KMS-11 (cell line): ENCODE data around the gene THPO.

Experiments
- H2AFZ ChIP-seq: fragments of 200-600 bp; sonication (generic); 2 replicates; pipeline ENCODE4 v1.6.1; 2016; ENCODE audit warnings: antibody characterized with exemption, mixed run types, low read depth
- H3K27ac ChIP-seq: fragments of 200-600 bp; sonication (generic); 2 replicates; pipeline ENCODE4 v1.6.1; 2016; ENCODE audit warnings: mild to moderate bottlenecking, mixed run types
- H3K27me3 ChIP-seq: fragments of 200-600 bp; sonication (generic); 2 replicates; pipeline ENCODE4 v1.6.1; 2017; ENCODE audit warnings: mild to moderate bottlenecking, low read depth, mixed run types, moderate library complexity; ENCODE audit not compliant: insufficient read depth
- H3K36me3 ChIP-seq: fragments of 200-600 bp; sonication (generic); 2 replicates; pipeline ENCODE4 v1.6.1; 2017; ENCODE audit warnings: mild to moderate bottlenecking, mixed run types; ENCODE audit not compliant: insufficient read depth
- H3K4me1 ChIP-seq: fragments of 200-600 bp; sonication (generic); 2 replicates; pipeline ENCODE4 v1.6.1; 2016; ENCODE audit warnings: mild to moderate bottlenecking, low read depth, mixed run types; ENCODE audit not compliant: poor library complexity, severe bottlenecking
- H3K4me2 ChIP-seq: fragments of 200-600 bp; sonication (generic); 2 replicates; pipeline ENCODE4 v1.7.0; 2016; ENCODE audit warnings: mild to moderate bottlenecking, mixed run types
- H3K4me3 ChIP-seq: fragments of 200-600 bp; sonication (generic); IDR thresholded peaks from 2 replicates; pipeline ENCODE4 v1.6.1; 2017; ENCODE audit warnings: low read depth, low read length, mixed read lengths; ENCODE audit not compliant: insufficient read depth
- H3K79me2 ChIP-seq: fragments of 200-600 bp; sonication (generic); 2 replicates; pipeline ENCODE4 v1.6.1; 2016; ENCODE audit warnings: low read depth, mixed run types; ENCODE audit not compliant: insufficient read depth
- H3K9ac ChIP-seq: fragments of 200-600 bp; sonication (generic); 2 replicates; pipeline ENCODE4 v1.6.1; 2016; ENCODE audit warnings: mild to moderate bottlenecking, mixed run types
- H4K20me1 ChIP-seq: fragments of 200-600 bp; sonication (generic); 2 replicates; pipeline ENCODE4 v1.6.1; 2016; ENCODE audit warnings: mild to moderate bottlenecking, mixed run types; ENCODE audit not compliant: insufficient read depth
- CTCF ChIP-seq: fragments of 200-600 bp; sonication (generic); conservative IDR thresholded peaks from 2 replicates; pipeline ENCODE4 v1.6.1; 2017; ENCODE audit warnings: low read depth, mild to moderate bottlenecking, antibody characterized with exemption, low read length, moderate library complexity, mixed read lengths

Gene THPO

DNA sequence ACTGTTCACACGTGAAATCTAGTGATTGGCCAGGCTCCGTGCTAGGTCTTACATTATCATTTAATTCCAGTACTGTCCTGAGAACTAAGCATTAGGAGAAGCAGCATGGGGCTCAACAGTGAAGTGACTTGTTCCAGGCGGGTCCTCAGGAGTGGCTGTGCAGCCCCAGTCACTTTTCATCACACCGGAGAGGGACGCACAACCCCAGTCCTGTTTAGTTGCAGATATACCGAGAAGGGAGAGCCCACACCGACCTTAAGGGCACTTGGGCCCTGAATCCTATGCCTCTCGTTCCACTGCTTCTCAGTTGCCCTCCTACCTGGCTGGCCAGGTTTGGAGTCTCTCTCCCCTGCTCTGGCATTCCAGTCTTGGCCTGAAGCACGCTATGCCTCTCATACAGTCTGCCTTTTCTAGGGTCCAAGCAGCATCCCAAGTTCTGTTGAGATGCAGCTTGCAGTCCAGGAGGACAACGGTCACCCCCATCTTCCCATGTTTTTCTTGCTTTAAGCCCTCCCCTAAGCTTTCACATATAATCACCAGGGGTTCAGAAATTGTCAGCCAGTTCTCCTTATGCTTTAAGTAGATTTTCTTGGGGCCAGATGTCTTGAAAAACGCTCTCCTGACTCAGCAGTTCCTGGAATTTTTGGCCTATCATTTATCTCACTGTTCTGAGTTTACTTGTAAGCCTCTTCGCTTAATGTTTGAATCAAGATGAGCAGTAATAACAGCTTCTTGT lies 30.5 kb downstream of the THPO start:
- H3K79me2 ChIP-seq, result no peaks in the 10 kb centered on the region
- no peaks in the 10 kb centered on the region for H3K27me3 ChIP-seq
- no peaks in the 10 kb centered on the region for H3K36me3 ChIP-seq
- H3K4me3 ChIP-seq, result no peak overlapping the region
- no peak overlapping the region for H2AFZ ChIP-seq
- no peaks in the 10 kb centered on the region for H4K20me1 ChIP-seq
- peaks cover 13% of the 10 kb centered on the region for H3K4me1 ChIP-seq
- TF ChIP-seq CTCF, result no peak
- H3K9ac ChIP-seq, result no peak overlapping the region
- no peak overlapping the region for H3K4me2 ChIP-seq
- no peak overlapping the region for H3K27ac ChIP-seq

GRCh38 chr3:184346480-184347190 lies 31.4 kb downstream of the THPO start:
- H3K79me2 ChIP-seq, result no peaks in the 10 kb centered on the region
- H4K20me1 ChIP-seq, result no peaks in the 10 kb centered on the region
- no peaks in the 10 kb centered on the region for H3K36me3 ChIP-seq
- no peaks in the 10 kb centered on the region for H3K27me3 ChIP-seq
- H3K9ac ChIP-seq, result no peak overlapping the region
- no peak overlapping the region for H3K4me2 ChIP-seq
- peaks cover 13% of the 10 kb centered on the region for H3K4me1 ChIP-seq
- TF ChIP-seq CTCF, result no peak
- H2AFZ ChIP-seq, result no peak overlapping the region
- no peak overlapping the region for H3K27ac ChIP-seq
- no peak overlapping the region for H3K4me3 ChIP-seq

GRCh38 chr3:184345317-184346144 lies 32.5 kb downstream of the THPO start:
- Histone ChIP-seq H3K9ac (no peak overlapping the region), H3K36me3 (no peaks in the 10 kb centered on the region), H3K4me3 (no peak overlapping the region), H3K27ac (no peak overlapping the region), H3K4me2 (no peak overlapping the region), H3K27me3 (no peaks in the 10 kb centered on the region), H4K20me1 (no peaks in the 10 kb centered on the region), H2AFZ (no peak overlapping the region), H3K79me2 (no peaks in the 10 kb centered on the region), H3K4me1 (peaks cover 13% of the 10 kb centered on the region)
- TF ChIP-seq CTCF, result peak; percentile 68

DNA sequence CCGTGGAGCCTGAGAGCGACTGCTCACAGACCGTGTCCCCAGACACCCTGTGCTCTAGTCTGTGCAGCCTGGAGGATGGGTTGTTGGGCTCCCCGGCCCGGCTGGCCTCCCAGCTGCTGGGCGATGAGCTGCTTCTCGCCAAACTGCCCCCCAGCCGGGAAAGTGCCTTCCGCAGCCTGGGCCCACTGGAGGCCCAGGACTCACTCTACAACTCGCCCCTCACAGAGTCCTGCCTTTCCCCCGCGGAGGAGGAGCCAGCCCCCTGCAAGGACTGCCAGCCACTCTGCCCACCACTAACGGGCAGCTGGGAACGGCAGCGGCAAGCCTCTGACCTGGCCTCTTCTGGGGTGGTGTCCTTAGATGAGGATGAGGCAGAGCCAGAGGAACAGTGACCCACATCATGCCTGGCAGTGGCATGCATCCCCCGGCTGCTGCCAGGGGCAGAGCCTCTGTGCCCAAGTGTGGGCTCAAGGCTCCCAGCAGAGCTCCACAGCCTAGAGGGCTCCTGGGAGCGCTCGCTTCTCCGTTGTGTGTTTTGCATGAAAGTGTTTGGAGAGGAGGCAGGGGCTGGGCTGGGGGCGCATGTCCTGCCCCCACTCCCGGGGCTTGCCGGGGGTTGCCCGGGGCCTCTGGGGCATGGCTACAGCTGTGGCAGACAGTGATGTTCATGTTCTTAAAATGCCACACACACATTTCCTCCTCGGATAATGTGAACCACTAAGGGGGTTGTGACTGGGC lies 33.3 kb downstream of the THPO start:
- no peak overlapping the region for H3K4me3 ChIP-seq
- no peak overlapping the region for H3K27ac ChIP-seq

More for the DNA sequence above, 33.3 kb downstream of the THPO start:
- Histone ChIP-seq H3K9ac (no peak overlapping the region), H4K20me1 (no peaks in the 10 kb centered on the region), H3K36me3 (no peaks in the 10 kb centered on the region), H3K27me3 (no peaks in the 10 kb centered on the region), H3K79me2 (no peaks in the 10 kb centered on the region), H2AFZ (no peak overlapping the region), H3K4me2 (no peak overlapping the region), H3K4me1 (peaks cover 13% of the 10 kb centered on the region)
- no peak for TF ChIP-seq CTCF
